Duodenal mucosa (tissue), 2 donors: ENCODE data around the gene AATK.

Experiments
- H3K27ac ChIP-seq: one replicate; pipeline ENCODE4 v1.7.0; 2013; ENCODE audit warnings: low read depth, low read length
- H3K27me3 ChIP-seq, 2 donors: one replicate each; pipeline ENCODE4 v1.7.0; 2013; ENCODE audit warnings: low read length in 2 of 2, control low read depth in 1 of 2; ENCODE audit not compliant: insufficient read depth in 2 of 2, control insufficient read depth in 1 of 2
- H3K36me3 ChIP-seq, 2 donors: one replicate each; pipeline ENCODE4 v1.7.0; 2013; ENCODE audit warnings: low read length in 2 of 2, control low read depth in 1 of 2; ENCODE audit not compliant: insufficient read depth in 2 of 2, control insufficient read depth in 1 of 2
- H3K4me1 ChIP-seq, 2 donors: one replicate each; pipeline ENCODE4 v1.7.0; 2013; ENCODE audit warnings: low read length in 2 of 2, control low read depth in 1 of 2; ENCODE audit not compliant: insufficient read depth in 2 of 2, control insufficient read depth in 1 of 2
- H3K4me3 ChIP-seq, 2 donors: one replicate each; pipeline ENCODE4 v1.7.0; 2013; ENCODE audit warnings: low read length in 2 of 2, low read depth in 1 of 2
- H3K9ac ChIP-seq, 2 donors: one replicate each; pipeline ENCODE4 v1.7.0; 2013; ENCODE audit warnings: low read length in 2 of 2, low read depth in 1 of 2
- H3K9me3 ChIP-seq, 2 donors: one replicate each; pipeline ENCODE4 v1.7.0; 2013; ENCODE audit warnings: low read length in 2 of 2, control low read depth in 1 of 2; ENCODE audit not compliant: control insufficient read depth in 1 of 2

Gene AATK

DNA sequence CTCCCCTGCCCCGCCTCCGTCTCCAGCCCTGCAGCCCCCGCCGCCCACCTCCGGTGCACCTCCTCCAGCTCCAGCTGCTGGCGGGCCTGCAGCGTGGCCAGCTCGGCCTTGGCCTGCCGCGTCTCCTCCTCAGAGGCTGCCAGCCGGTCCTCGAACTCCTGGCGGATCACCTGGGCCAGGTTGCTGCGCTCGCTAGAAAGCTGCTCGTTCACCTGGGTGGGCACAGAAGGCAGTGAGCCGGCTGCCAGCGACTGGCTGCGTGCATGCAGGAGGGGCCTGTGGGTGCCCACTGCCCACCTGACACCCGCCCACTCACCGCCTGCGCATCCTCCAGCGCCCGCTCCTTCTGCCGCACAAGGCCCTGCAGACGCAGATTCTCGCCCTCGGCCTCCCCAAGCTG is 24.6 kb upstream of the AATK start:
- Histone ChIP-seq H3K27me3 (no peaks in the 10 kb centered on the region), H3K27ac (no peak overlapping the region), H3K9me3 (no peaks in the 10 kb centered on the region), H3K4me1 (no peaks in the 10 kb centered on the region), H3K4me3 (no peak overlapping the region), H3K9ac (no peak overlapping the region), H3K36me3 (no peaks in the 10 kb centered on the region)

DNA sequence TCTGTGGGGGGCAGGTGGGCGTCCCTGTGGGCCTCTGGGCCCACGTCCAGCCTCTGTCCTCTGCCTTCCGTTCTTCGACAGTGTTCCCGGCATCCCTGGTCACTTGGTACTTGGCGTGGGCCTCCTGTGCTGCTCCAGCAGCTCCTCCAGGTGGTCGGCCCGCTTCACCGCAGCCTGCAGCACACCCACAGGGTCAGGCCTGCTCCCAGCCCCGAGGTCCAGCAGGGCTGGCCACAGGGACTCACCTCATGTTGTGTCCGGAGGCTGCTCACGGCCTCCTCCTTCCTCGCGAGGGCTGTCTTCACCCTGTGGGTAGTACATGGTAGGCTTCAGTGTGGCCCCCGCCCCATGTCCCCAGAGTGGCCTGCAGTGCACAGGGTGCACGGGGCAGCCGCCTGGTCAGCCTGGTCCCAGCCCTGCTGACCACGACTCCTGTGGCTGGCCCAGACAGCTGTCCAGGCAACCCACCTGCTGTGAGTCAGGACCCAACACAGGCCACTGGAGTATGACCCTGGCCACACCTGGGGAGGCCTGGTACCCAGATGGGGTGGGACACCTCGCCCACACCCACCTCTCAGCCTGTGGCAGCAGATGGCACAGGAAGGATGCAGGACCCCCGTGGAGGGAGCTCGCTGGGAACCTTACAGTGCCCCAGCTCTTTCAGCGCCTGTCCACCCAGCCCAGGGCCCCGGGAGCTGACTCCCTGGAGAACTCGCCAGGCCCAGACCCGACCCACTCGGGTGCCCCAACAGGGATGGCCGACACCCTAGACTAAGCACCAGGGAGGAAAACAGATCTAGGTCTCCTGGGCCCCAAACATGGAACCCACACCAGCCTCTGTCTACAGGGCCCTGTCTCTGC is 23.9 kb upstream of the AATK start:
- Histone ChIP-seq H3K27ac (no peak overlapping the region), H3K27me3 (no peaks in the 10 kb centered on the region), H3K36me3 (no peaks in the 10 kb centered on the region), H3K4me3 (no peak overlapping the region), H3K4me1 (no peaks in the 10 kb centered on the region), H3K9ac (no peak overlapping the region), H3K9me3 (no peaks in the 10 kb centered on the region)

DNA sequence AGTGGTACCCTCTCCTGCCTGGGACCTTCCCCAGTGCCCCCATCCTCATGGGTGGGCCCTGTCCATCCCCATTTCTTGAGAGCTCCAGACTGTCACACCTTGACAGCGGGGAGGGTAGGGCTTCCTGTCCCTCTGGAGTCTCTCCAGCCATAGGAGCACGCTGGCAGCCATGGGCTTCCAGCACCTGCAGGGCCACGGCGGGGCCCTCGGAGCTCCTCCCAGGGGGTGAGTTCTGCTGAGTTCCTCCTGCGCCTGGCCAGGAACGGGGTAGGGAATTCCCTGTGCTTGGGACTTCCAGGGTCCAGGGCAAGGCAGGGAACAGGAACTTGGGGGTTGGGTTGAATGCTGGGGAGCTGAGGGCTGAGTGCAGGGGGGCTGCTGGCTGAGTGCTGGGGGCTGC is 23.0 kb upstream of the AATK start:
- Histone ChIP-seq H3K9ac (no peak overlapping the region), H3K27ac (no peak overlapping the region), H3K27me3 (peaks cover 0 to 4% of the 10 kb centered on the region in 2 donors), H3K9me3 (no peaks in the 10 kb centered on the region), H3K36me3 (no peaks in the 10 kb centered on the region), H3K4me3 (no peak overlapping the region), H3K4me1 (no peaks in the 10 kb centered on the region)

DNA sequence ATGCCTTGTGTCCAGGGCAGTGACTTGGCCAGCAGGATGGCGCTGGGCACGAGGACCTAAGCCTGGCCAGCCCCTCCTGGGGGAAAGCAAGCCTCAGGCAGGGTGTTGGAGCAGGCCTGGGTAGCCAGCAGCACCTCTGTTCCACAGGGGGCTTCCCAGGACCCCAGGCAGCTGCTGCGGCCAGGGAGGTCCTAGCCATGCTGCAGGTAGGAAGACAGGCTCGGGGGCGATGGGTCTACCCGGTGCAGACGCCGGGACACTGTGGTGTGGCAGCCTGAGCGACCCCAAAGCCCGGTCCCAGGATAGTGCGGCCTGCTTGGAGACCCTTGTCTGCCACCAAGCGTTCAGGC is 22.4 kb upstream of the AATK start:
- Histone ChIP-seq H3K4me3 (no peak overlapping the region), H3K27ac (no peak overlapping the region), H3K4me1 (no peaks in the 10 kb centered on the region), H3K9me3 (no peaks in the 10 kb centered on the region), H3K36me3 (no peaks in the 10 kb centered on the region), H3K27me3 (peaks cover 0 to 10% of the 10 kb centered on the region in 2 donors), H3K9ac (no peak overlapping the region)

DNA sequence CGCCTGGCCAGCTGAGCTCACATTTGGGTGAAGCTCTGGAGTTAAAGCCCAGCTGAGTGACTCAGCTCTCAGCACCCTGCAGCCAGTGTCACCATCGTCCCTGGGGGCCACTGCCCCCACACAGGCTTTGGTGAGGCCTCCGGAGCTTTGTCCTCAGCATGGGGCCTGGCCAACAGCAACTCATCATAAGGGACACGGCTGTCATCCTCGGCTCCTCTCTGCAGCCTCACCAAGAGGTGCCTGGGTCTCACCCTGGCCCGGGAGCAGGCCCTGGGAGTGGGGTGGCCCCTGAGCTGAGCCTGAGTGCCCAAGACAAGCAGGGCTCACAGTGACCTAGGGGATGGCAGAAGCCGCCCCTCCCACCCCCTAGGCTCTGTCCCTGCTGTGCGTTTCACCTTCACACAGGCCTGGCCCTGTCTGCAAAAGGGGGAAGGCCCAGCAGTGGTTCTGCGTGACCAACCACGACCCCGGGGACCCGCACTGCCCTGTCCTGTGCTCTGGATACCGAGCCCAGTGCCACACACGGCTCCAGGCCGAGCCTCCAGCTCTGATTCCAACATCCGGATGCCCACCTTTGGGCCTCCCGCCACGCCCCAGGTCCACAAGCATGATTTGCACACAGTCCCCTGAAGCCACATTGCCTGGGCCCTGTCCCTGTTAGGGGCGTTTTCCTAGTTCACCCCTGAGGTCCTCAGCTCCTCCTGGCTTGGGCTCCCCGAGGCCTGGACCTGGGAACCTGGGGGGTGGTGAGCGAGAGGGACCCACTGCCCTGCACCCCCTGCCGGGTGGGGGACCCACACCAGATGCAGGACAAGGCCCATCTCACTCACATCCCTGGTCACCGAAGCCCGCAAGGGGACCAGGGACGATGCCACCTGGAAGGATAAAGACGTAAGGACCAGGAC is 21.8 kb upstream of the AATK start:
- Histone ChIP-seq H3K4me3 (no peak overlapping the region), H3K27ac (no peak overlapping the region), H3K36me3 (no peaks in the 10 kb centered on the region), H3K4me1 (no peaks in the 10 kb centered on the region), H3K9ac (no peak overlapping the region), H3K9me3 (no peaks in the 10 kb centered on the region), H3K27me3 (peaks cover 0 to 10% of the 10 kb centered on the region in 2 donors)

DNA sequence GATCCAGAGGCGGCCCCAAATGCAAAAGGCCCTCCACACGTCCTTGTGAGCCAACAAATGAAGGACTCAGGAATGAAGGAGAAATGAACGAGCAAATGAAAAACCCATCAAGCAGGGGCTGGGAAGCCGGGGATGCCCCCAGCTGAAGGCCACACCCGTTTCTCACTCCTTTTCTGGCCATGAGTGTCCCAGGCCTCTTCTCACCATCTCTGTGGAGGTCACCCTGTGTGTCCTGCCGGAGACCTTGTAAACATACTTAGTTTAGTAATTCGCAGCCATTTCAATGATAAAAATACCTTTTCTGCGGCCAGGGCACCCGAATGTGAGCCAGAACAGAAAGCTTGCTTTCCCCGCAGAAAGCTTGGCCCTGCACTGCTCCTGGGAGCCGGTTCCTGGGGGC is 21.1 kb upstream of the AATK start:
- Histone ChIP-seq H3K9ac (no peak overlapping the region), H3K4me1 (no peaks in the 10 kb centered on the region), H3K9me3 (no peaks in the 10 kb centered on the region), H3K27ac (no peak overlapping the region), H3K27me3 (peaks cover 0 to 10% of the 10 kb centered on the region in 2 donors), H3K36me3 (no peaks in the 10 kb centered on the region), H3K4me3 (no peak overlapping the region)

DNA sequence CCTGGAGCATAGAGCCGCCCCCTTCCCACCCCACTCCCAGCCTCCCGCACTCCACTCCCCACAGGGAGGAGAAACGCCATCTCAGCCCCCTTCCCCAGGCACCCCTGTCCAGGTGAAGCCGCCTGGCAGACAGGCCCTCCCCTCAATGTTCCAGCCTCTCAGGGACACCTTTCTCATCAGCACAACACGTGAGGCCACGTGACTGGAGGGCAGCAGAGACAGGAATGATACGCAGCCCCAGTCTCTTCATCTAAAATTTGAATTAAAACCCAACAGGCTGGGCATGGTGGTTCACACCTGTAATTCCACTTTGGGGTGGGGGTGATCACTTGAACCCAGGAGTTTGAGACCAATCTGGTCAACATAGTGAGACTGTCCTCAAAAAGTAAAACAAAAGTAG is 20.2 kb upstream of the AATK start:
- Histone ChIP-seq H3K4me3 (no peak overlapping the region), H3K27ac (no peak overlapping the region), H3K9ac (no peak overlapping the region), H3K9me3 (no peaks in the 10 kb centered on the region), H3K27me3 (peaks cover 0 to 10% of the 10 kb centered on the region in 2 donors), H3K4me1 (no peaks in the 10 kb centered on the region), H3K36me3 (no peaks in the 10 kb centered on the region)

DNA sequence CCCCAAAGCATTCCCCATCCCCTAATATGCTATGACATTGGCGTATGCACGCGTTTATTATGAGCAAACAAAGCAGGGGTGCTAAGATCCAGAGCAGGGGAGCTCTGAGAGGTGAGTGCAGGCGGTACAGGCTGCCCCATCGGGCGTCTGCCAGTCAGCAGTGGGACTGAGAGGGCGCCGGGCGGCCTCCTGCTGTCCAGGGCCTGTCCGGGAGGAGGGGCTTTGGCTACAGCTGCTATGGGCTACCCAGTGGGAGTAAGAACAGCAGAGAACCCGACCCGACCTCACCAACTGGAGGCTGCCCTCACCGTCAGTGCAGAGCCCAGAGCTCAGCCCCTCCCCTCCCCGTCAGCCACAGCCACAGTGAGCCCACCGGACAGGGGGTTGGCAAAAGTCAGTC is 18.5 kb upstream of the AATK start:
- Histone ChIP-seq H3K9ac (no peak overlapping the region), H3K27ac (no peak overlapping the region), H3K4me1 (no peaks in the 10 kb centered on the region), H3K27me3 (peaks cover 0 to 10% of the 10 kb centered on the region in 2 donors), H3K4me3 (no peak overlapping the region), H3K9me3 (no peaks in the 10 kb centered on the region), H3K36me3 (no peaks in the 10 kb centered on the region)

DNA sequence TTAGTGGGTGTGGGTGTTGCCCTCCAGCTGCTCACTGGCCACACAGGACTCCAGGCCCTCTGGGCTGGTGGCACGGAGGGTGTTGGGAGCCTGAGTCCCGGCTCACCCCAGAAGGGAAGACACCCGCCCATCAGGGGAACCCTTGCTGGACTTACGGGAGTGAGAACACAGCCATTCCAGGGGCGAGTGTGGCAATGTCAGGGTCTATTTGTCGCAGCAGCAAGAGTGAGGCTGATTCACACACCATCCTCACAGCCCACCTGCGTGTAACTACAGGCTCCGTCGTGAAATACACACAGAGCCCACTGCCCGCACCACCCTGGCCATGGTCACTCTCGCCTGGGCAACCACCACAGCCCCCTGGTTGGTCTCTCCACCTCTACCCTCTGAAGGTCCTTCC is 17.8 kb upstream of the AATK start:
- peaks cover 0 to 10% of the 10 kb centered on the region in 2 donors for H3K27me3 ChIP-seq
- H3K4me3 ChIP-seq = no peak overlapping the region
- H3K9me3 ChIP-seq = no peaks in the 10 kb centered on the region
- H3K36me3 ChIP-seq = no peaks in the 10 kb centered on the region
- no peaks in the 10 kb centered on the region for H3K4me1 ChIP-seq
- no peak overlapping the region for H3K9ac ChIP-seq
- H3K27ac ChIP-seq = no peak overlapping the region

DNA sequence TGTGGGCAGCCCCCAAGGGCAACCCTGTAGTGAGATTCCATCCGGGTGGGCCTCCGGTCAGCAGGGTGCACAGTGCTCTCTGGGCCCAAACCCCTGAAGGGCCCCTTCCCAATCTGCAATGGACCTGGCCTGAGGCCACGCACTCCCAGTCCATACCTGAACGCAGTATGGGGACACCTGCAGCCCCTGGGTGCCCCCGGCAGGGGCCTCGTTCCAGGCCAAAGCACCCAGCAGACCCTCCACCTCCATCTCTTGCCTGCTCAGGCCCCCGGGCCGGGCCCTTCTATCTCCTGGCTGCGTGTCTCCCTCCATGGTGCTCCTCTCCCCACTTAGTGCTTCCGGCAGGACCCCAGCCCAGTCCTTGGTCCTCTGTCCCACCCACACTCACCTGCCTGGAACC is 17.3 kb upstream of the AATK start:
- Histone ChIP-seq H3K4me1 (no peaks in the 10 kb centered on the region), H3K4me3 (no peak overlapping the region), H3K9ac (no peak overlapping the region), H3K36me3 (no peaks in the 10 kb centered on the region), H3K27me3 (peaks cover 0 to 10% of the 10 kb centered on the region in 2 donors), H3K27ac (no peak overlapping the region), H3K9me3 (no peaks in the 10 kb centered on the region)
